Tibial artery (tissue), 4 donors: ENCODE data around the gene SGSM2.

Source experiments
- DNase-seq, 2 donors: peaks; one replicate each; pipeline ENCODE4 v3.0.0-alpha.2; 2019
- H3K27ac ChIP-seq, 2 donors: fragments of 200-600 bp; sonication (generic) in 1 of 2; 1 replicate in 1 of 2; 2 replicates in 1 of 2; pipeline ENCODE4 v1.5.1; 2018 to 2019; ENCODE audit warnings: mild to moderate bottlenecking in 1 of 2
- H3K27me3 ChIP-seq, 2 donors: fragments of 200-600 bp; sonication (generic) in 1 of 2; one replicate each; pipeline versions ENCODE4 v1.5.1 to v1.6.0; 2016 to 2019
- H3K36me3 ChIP-seq, 3 donors: fragments of 200-600 bp; sonication (generic) in 2 of 3; one replicate each; pipeline ENCODE4 v1.5.1; 2016 to 2019; ENCODE audit warnings: mild to moderate bottlenecking in 2 of 3
- H3K4me1 ChIP-seq, 4 donors: fragments of 200-600 bp; sonication (generic) in 2 of 4; 1 replicate in 3 of 4; 2 replicates in 1 of 4; pipeline ENCODE4 v1.5.1; 2016 to 2019
- H3K4me3 ChIP-seq, 2 donors: fragments of 200-600 bp; sonication (generic) in 1 of 2; 1 replicate in 1 of 2; 2 replicates in 1 of 2; pipeline ENCODE4 v1.5.1; 2018 to 2019; ENCODE audit warnings: mild to moderate bottlenecking in 2 of 2
- H3K9me3 ChIP-seq, 3 donors: fragments of 200-600 bp; sonication (generic) in 1 of 3; one replicate each; pipeline ENCODE4 v1.5.1; 2016 to 2019
- intact Hi-C: fragments of 100-400 bp; cut with DNase I; formaldehyde crosslinking; loops from one replicate; pipeline ENCODE4 v1.15.0; 2023; ENCODE audit warnings: low total_unique reads
- TF ChIP-seq, protein P1 (sequence below), 2 experiments: fragments of 200-600 bp in 1 of 2; fragments of 450-650 bp in 1 of 2; IDR thresholded peaks; one replicate each; pipeline ENCODE4 v1.5.1; 2017 to 2019; ENCODE audit warnings: antibody characterized with exemption in 2 of 2, mild to moderate bottlenecking in 1 of 2, moderate library complexity in 1 of 2

SGSM2 gene

GRCh38 chr17:2423271-2423670 is 86.0 kb downstream of the SGSM2 start:
- intact Hi-C loops: no loop called here
- Histone ChIP-seq H3K36me3 (peaks cover 0 to 36% (median 16%) of the 10 kb centered on the region in 3 donors), H3K9me3 (no peaks in the 10 kb centered on the region), H3K4me3 (no peak overlapping the region), H3K27ac (no peak overlapping the region), H3K27me3 (no peaks in the 10 kb centered on the region), H3K4me1 (peaks cover 0 to 5% (median 0%) of the 10 kb centered on the region in 4 donors)
- TF ChIP-seq, protein P1, sequence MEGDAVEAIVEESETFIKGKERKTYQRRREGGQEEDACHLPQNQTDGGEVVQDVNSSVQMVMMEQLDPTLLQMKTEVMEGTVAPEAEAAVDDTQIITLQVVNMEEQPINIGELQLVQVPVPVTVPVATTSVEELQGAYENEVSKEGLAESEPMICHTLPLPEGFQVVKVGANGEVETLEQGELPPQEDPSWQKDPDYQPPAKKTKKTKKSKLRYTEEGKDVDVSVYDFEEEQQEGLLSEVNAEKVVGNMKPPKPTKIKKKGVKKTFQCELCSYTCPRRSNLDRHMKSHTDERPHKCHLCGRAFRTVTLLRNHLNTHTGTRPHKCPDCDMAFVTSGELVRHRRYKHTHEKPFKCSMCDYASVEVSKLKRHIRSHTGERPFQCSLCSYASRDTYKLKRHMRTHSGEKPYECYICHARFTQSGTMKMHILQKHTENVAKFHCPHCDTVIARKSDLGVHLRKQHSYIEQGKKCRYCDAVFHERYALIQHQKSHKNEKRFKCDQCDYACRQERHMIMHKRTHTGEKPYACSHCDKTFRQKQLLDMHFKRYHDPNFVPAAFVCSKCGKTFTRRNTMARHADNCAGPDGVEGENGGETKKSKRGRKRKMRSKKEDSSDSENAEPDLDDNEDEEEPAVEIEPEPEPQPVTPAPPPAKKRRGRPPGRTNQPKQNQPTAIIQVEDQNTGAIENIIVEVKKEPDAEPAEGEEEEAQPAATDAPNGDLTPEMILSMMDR (IDR thresholded peaks at IDR 0.05): no peak
- DNase-seq: no peak

DNA sequence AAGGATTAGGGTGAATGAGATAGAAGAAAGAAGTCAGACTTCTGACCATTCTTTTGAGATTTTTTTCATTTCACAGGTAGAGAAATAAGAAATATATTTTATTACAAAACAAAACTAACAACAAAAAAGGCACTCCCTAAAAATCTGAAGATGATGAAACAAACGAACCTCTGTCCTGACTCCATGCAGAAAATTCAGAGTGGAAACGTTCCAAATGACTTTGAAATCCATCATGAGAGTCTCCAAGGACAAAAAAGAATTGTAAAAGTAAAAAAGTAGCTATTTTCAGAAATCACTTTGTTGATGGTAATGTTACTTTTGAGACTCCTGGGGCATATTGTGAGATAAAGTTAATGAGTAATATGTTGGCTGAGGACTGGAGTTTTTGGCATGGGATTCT is 89.9 kb downstream of the SGSM2 start:
- Histone ChIP-seq H3K27ac (no peak overlapping the region), H3K27me3 (no peaks in the 10 kb centered on the region), H3K4me3 (no peak overlapping the region), H3K9me3 (no peaks in the 10 kb centered on the region), H3K36me3 (peaks cover 0 to 8% (median under 1%) of the 10 kb centered on the region in 3 donors), H3K4me1 (no peaks in the 10 kb centered on the region)
- DNase-seq: no peak
- intact Hi-C loops: no loop called here
- TF ChIP-seq, protein P1 (IDR thresholded peaks at IDR 0.05): no peak

GRCh38 chr17:2427910-2428309 is 90.6 kb downstream of the SGSM2 start:
- H3K4me3 ChIP-seq: no peak overlapping the region
- intact Hi-C loops: no loop called here
- no peaks in the 10 kb centered on the region for H3K9me3 ChIP-seq
- no peak for DNase-seq
- TF ChIP-seq, protein P1 (IDR thresholded peaks at IDR 0.05): no peak
- H3K36me3 ChIP-seq: peaks cover 0 to 8% (median 8%) of the 10 kb centered on the region in 3 donors
- no peak overlapping the region for H3K27ac ChIP-seq
- H3K4me1 ChIP-seq: no peaks in the 10 kb centered on the region
- no peaks in the 10 kb centered on the region for H3K27me3 ChIP-seq
